A673 (cell line): Measurements from ENCODE around the gene PHYHD1.

Source experiments
- CTCF ChIP-seq: fragments of 300-800, 200-600 bp; sonication (generic); conservative IDR thresholded peaks from 2 replicates; pipeline ENCODE4 v1.5.1; 2017; ENCODE audit warnings: low read depth, mild to moderate bottlenecking, antibody characterized with exemption, low read length, moderate library complexity, mixed read lengths
- EZH2 ChIP-seq: fragments of 200-600 bp; sonication (generic); IDR thresholded peaks from 2 replicates; pipeline ENCODE4 v1.6.1; 2017; ENCODE audit warnings: borderline replicate concordance, low read depth, mild to moderate bottlenecking, mixed read lengths, antibody characterized with exemption, low read length; ENCODE audit not compliant: poor library complexity, severe bottlenecking

GRCh38 chr9:128920381-128921058 is at the start of gene PHYHD1:
- TF ChIP-seq CTCF: no peak
- TF ChIP-seq EZH2: no peak
